Measurements from ENCODE around the gene GLRA1.

Gene GLRA1

DNA sequence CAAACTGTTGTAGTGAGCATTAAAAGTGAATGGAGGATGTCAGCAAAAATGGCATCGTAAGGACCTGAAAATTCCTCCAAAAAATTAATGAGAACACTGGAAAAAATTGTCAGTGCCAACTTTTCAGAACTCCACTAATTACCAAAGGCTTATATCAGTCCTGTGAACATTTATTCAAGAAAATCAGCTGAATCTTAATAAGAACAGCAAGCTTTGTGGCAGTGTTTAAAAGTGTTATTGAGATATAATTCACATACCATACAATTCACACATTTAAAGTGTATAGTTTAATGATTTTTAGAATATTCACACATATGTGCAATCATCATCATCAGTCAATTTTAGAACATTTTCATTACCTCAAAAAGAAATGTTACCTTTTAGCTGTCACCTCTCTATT, 95.3 kb downstream of the GLRA1 start:
- no peak overlapping the region for H3K27ac ChIP-seq (ENCODE audit: low read depth, low read length, poor library complexity, severe bottlenecking)
- no peak overlapping the region for H3K4me2 ChIP-seq (ENCODE audit: low read length)
- no peaks in the 10 kb centered on the region for H3K9me3 ChIP-seq (ENCODE audit: low read length)
- H3K27me3 ChIP-seq (ENCODE audit: insufficient read depth, low read length) = no peaks in the 10 kb centered on the region
- no peaks in the 10 kb centered on the region for H3K9me2 ChIP-seq (ENCODE audit: low read depth, low read length)
- no peak overlapping the region for H3K4me3 ChIP-seq (ENCODE audit: low read depth, low read length, poor library complexity, severe bottlenecking)
- H3K79me2 ChIP-seq (ENCODE audit: insufficient read depth, low read length) = no peaks in the 10 kb centered on the region
- no peaks in the 10 kb centered on the region for H4K20me1 ChIP-seq (ENCODE audit: insufficient read depth, low read length)
- H3K9ac ChIP-seq (ENCODE audit: low read length) = no peak overlapping the region
- no peak overlapping the region for H2AFZ ChIP-seq (ENCODE audit: low read length)
- no peaks in the 10 kb centered on the region for H3K4me1 ChIP-seq (ENCODE audit: insufficient read depth, low read length, severe bottlenecking)
- H3F3A ChIP-seq (ENCODE audit: insufficient read depth, low read length) = no peaks in the 10 kb centered on the region
- TF ChIP-seq EZH2 (IDR thresholded peaks at IDR 0.05; ENCODE audit: borderline replicate concordance, low read length) = no peak
- TF ChIP-seq, protein P1, sequence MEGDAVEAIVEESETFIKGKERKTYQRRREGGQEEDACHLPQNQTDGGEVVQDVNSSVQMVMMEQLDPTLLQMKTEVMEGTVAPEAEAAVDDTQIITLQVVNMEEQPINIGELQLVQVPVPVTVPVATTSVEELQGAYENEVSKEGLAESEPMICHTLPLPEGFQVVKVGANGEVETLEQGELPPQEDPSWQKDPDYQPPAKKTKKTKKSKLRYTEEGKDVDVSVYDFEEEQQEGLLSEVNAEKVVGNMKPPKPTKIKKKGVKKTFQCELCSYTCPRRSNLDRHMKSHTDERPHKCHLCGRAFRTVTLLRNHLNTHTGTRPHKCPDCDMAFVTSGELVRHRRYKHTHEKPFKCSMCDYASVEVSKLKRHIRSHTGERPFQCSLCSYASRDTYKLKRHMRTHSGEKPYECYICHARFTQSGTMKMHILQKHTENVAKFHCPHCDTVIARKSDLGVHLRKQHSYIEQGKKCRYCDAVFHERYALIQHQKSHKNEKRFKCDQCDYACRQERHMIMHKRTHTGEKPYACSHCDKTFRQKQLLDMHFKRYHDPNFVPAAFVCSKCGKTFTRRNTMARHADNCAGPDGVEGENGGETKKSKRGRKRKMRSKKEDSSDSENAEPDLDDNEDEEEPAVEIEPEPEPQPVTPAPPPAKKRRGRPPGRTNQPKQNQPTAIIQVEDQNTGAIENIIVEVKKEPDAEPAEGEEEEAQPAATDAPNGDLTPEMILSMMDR (IDR thresholded peaks at IDR 0.05; ENCODE audit: low read length) = no peak
- H3K36me3 ChIP-seq (ENCODE audit: insufficient read depth, low read length) = peaks cover 11% of the 10 kb centered on the region; the same call in 1 of the 2 replicates

DNA sequence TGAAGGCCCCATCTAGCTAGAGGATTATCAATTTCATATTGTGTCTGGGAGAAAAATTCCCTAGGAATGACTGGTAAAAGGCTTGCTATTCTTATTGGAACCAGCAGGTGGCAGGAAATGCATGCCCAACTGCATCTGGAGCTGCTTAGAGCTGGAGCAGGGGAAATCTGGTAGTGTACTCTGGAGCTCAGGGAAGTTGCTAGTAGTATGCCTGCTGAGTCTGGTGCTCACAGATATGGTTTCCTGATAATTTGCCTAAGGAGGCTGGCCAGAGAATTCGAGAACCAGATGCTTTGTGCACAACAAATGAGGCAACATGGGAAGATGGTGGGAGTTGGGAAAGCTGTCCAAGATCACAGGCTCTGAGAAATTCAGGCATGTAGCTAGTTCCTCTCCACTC, 99.2 kb downstream of the GLRA1 start:
- no peaks in the 10 kb centered on the region for H4K20me1 ChIP-seq (ENCODE audit: insufficient read depth, low read length)
- peaks cover 13% of the 10 kb centered on the region; the same call in 1 of the 2 replicates for H3K36me3 ChIP-seq (ENCODE audit: insufficient read depth, low read length)
- no peak overlapping the region for H3K9ac ChIP-seq (ENCODE audit: low read length)
- H3K4me1 ChIP-seq (ENCODE audit: insufficient read depth, low read length, severe bottlenecking) = no peaks in the 10 kb centered on the region
- H2AFZ ChIP-seq (ENCODE audit: low read length) = no peak overlapping the region
- H3K9me3 ChIP-seq (ENCODE audit: low read length) = no peaks in the 10 kb centered on the region
- no peaks in the 10 kb centered on the region for H3K79me2 ChIP-seq (ENCODE audit: insufficient read depth, low read length)
- H3K4me3 ChIP-seq (ENCODE audit: low read depth, low read length, poor library complexity, severe bottlenecking) = no peak overlapping the region
- H3K27ac ChIP-seq (ENCODE audit: low read depth, low read length, poor library complexity, severe bottlenecking) = no peak overlapping the region
- H3K4me2 ChIP-seq (ENCODE audit: low read length) = no peak overlapping the region
- H3F3A ChIP-seq (ENCODE audit: insufficient read depth, low read length) = no peaks in the 10 kb centered on the region
- TF ChIP-seq, protein P1 (IDR thresholded peaks at IDR 0.05; ENCODE audit: low read length) = peak; percentile 71
- TF ChIP-seq EZH2 (IDR thresholded peaks at IDR 0.05; ENCODE audit: borderline replicate concordance, low read length) = no peak
- no peaks in the 10 kb centered on the region for H3K9me2 ChIP-seq (ENCODE audit: low read depth, low read length)
- no peaks in the 10 kb centered on the region for H3K27me3 ChIP-seq (ENCODE audit: insufficient read depth, low read length)

DNA sequence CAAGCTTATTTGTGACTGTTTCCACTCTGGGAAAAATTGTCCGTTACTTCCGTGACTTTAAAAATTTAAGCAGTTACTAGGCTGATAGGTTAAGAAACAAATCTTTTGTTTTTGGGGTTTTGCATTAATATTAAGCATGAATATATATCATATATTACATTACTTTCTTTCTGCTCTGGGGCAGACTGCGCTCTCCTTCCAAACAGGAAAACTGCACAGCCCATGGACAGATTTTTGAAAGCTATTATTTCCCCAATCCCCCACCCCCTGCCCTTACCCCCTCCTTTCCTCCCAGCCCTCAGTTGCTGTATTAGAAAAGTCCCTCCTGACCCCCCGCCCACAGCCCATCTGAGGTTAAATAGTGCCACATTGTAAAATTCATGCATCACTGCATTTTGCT, 102.5 kb downstream of the GLRA1 start:
- Histone ChIP-seq H3K9me3 (ENCODE audit: low read length) (no peaks in the 10 kb centered on the region), H3K27me3 (ENCODE audit: insufficient read depth, low read length) (no peaks in the 10 kb centered on the region), H3K9ac (ENCODE audit: low read length) (no peak overlapping the region), H3K27ac (ENCODE audit: low read depth, low read length, poor library complexity, severe bottlenecking) (no peak overlapping the region), H3F3A (ENCODE audit: insufficient read depth, low read length) (no peaks in the 10 kb centered on the region), H3K4me1 (ENCODE audit: insufficient read depth, low read length, severe bottlenecking) (no peaks in the 10 kb centered on the region), H3K4me3 (ENCODE audit: low read depth, low read length, poor library complexity, severe bottlenecking) (no peak overlapping the region), H3K79me2 (ENCODE audit: insufficient read depth, low read length) (no peaks in the 10 kb centered on the region), H3K9me2 (ENCODE audit: low read depth, low read length) (no peaks in the 10 kb centered on the region), H3K4me2 (ENCODE audit: low read length) (no peak overlapping the region), H4K20me1 (ENCODE audit: insufficient read depth, low read length) (no peaks in the 10 kb centered on the region), H3K36me3 (ENCODE audit: insufficient read depth, low read length) (peaks cover 13% of the 10 kb centered on the region; the same call in 1 of the 2 replicates), H2AFZ (ENCODE audit: low read length) (no peak overlapping the region)
- TF ChIP-seq, protein P1 (IDR thresholded peaks at IDR 0.05; ENCODE audit: low read length) = no peak
- TF ChIP-seq EZH2 (IDR thresholded peaks at IDR 0.05; ENCODE audit: borderline replicate concordance, low read length) = no peak
